Measurements from ENCODE around the gene PDCD2L.

The PDCD2L gene

DNA sequence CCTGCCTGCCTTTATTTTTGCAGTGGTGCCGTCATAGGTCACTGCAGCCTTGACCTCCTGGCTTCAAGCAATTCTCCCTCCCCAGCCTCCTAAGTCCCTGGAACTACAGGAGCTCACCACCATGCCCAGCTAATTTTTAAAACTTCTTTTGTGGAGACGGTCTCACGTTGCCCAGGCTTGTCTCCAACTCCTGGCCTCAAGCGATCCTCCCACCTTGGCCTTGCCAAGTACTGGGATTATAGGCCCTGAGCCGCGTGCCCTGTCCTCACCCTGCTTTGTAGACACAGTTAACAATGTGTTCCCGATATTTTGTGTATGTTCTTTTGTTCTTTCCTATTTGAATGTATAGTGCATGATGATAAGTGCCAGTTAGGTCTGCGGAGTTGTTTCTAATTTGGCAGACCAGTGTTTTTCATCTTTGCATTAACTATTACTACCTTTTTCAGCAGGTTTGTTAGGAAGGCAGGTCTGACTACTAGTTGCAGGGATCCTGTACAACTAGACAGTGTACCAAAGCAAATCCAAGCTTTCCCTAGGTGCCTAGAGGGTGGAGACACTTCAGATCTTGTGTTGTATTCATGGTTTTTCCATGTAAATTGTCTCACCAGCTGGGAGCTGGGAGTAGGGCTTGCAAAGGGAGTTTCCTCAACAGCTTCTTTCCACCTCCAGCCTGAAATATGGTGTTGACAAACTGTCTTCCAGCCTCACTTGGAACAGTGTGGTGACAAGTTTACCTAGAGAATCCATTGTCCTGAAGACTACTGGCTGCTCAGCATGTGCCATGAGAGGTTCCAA is 67.9 kb downstream of the PDCD2L start:
- DNase-seq (ENCODE audit: low read depth) = no peak

DNA sequence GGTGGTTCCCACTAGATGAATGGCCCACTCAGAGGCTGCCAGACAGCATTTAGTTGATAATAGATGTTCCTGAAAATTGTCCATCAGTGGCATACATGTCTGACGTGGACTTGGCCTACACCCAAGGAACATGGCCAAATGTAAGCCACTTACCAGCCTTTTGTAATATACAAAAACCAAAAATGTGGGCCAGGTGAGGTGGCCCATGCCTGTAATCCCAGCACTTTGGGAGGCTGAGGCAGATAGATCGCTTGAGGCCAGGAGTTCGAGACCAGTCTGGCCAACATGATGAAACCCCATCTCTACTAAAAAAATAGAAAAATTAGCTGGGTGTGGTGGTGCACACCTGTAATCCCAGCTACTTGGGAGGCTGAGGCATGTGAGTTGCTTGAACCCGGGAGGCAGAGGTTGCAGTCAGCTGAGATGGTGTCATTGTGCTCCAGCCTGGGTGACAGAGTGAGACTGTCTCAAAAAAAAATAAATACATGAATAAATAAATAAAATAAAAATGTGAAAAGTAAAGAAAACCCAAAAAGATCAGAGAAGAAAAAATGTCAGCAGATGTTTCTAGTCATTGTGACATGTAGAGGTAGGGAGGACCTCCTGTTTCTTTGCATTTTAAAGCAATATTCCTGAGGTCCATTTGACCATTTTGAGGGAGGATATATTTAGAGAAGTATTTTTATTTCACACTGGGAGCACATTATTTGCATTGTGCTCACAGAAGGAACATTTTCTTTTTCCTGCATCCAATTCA is 70.2 kb downstream of the PDCD2L start:
- no peak for DNase-seq (ENCODE audit: low read depth)

DNA sequence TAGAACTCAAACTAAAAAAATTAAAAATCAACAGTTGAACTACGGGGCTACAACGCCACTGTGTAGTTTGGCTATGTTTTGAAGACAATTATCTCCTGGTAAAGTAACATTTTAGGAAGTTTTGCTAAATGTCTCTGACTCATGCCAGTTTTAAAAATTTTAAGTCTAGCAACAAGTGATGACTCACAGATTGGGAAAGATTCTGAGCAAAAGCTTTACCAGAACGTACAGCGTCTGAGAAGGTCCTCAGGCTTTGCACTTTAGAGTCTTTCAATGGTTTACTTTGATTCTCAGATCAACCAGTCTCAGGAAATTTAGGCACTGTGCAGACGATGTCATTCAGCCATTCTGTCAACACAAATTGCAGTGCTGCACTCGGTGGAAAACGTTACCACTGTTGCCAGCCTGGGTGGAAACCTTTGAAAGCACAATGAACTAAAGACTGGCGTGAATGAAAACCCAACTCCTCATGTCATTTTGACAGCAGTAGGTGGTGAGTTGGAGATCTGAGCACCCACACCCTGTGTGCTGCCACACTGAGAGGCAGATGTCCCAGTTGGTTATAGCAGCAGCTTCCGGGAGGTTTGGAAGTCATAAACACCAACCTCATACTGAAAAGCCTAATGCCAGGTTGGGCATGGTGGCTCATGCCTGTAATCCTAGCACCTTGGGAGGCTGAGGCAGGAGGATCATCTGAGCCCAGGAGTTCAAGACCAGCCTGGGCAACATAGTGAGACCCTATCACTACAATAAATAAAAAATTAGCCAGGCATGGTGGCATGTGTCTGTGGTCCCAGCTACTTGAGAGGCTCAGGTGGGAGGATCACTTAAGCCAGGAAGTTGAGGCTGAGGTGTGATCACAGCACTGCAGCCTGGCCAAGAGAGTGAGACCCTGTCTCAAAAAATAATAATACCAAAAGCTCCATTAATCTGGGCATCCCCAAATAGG is 71.1 kb downstream of the PDCD2L start:
- no peak for DNase-seq (ENCODE audit: low read depth)
